Activated CD8-positive, alpha-beta memory T cell treated with anti-CD3 and anti-CD28 coated beads for 1 hour (primary cell): ENCODE data around the gene GPX7.

Experiments
- DNase-seq, 2 donors: peaks; one replicate each; pipeline ENCODE4 v3.0.0-alpha.2; 2020; ENCODE audit warnings: low read depth in 1 of 2; ENCODE audit errors: extremely low read depth in 1 of 2

The GPX7 gene

GRCh38 chr1:52628614-52629324 is 26.6 kb downstream of the GPX7 start:
- no peak for DNase-seq

- DNase-seq, result no peak
Measured at GRCh38 chr1:52629325-52629643, 27.1 kb downstream of the GPX7 start.

GRCh38 chr1:52629667-52630066 is 27.5 kb downstream of the GPX7 start:
- no peak for DNase-seq

- no peak for DNase-seq
Measured at GRCh38 chr1:52631759-52632331, 29.7 kb downstream of the GPX7 start.

- peak in 1 of 2 donors; percentile 45 for DNase-seq
Measured at GRCh38 chr1:52632732-52633290, 30.6 kb downstream of the GPX7 start, which contains the start of gene SHISAL2A. Gene SHISAL2A (plus strand): TSS chr1:52633168. CDS start chr1:52633494, 326 bp downstream.

GRCh38 chr1:52633291-52633754 is 31.2 kb downstream of the GPX7 start:
- DNase-seq, result peak in 1 of 2 donors; percentile 22

GRCh38 chr1:52634111-52634510 is 31.9 kb downstream of the GPX7 start:
- no peak for DNase-seq

GRCh38 chr1:52635321-52636089 is 33.3 kb downstream of the GPX7 start:
- DNase-seq, result no peak

GRCh38 chr1:52636721-52637695 is 34.8 kb downstream of the GPX7 start:
- peak; percentile 47 to 70 for DNase-seq

GRCh38 chr1:52637946-52638345 is 35.8 kb downstream of the GPX7 start:
- DNase-seq, result no peak

- DNase-seq, result no peak
Measured at GRCh38 chr1:52640697-52641096, 38.5 kb downstream of the GPX7 start.

- DNase-seq, result no peak
Measured at GRCh38 chr1:52641307-52641706, 39.1 kb downstream of the GPX7 start.

- DNase-seq, result no peak
Measured at GRCh38 chr1:52645261-52645660, 43.1 kb downstream of the GPX7 start.

- DNase-seq, result no peak
Measured at GRCh38 chr1:52651904-52652303, 49.7 kb downstream of the GPX7 start.

- no peak for DNase-seq
Measured at GRCh38 chr1:52653207-52653849, 51.2 kb downstream of the GPX7 start.

- DNase-seq, result no peak
Measured at GRCh38 chr1:52654063-52654462, 51.9 kb downstream of the GPX7 start.

GRCh38 chr1:52657702-52658101 is 55.5 kb downstream of the GPX7 start:
- DNase-seq, result no peak
